ENCODE results near the gene NLK. TPM values are rescaled to one million over a fixed set of nuclear protein-coding genes. Genes with fewer than 3 reads are reported as not detected.

Gene NLK
- total and polyA plus RNA-seq, 4 donors, result 7.1 to 27.0 (median 12.1) TPM

- 93 to 98% methylated on average over 1 of the region's 1 CpG for WGBS, 2 donors
- no peak for TF ChIP-seq CTCF (IDR thresholded peaks at IDR 0.05; ENCODE audit: control extremely low read depth, extremely low read depth)
Observed at GRCh38 chr17:28128779-28129178, 86.3 kb downstream of the NLK start.

GRCh38 chr17:28130472-28130871, 88.0 kb downstream of the NLK start:
- no peaks in the 10 kb centered on the region for H3K9me3 ChIP-seq (ENCODE audit: control insufficient read depth in 4 of 4, insufficient read depth in 3 of 4, low read length in 3 of 4)
- DNase-seq (no peak), ATAC-seq (ENCODE audit: insufficient read depth, low FRiP score) (no peak)
- no peaks in the 10 kb centered on the region for H3K27me3 ChIP-seq (ENCODE audit: control insufficient read depth in 3 of 3, insufficient read depth in 3 of 3, low read length in 2 of 3)
- H3K9ac ChIP-seq (ENCODE audit: insufficient read depth in 1 of 2, low read length in 2 of 2), result no peak overlapping the region
- no peak overlapping the region for H3K27ac ChIP-seq (ENCODE audit: low read depth in 1 of 2, low read length in 1 of 2)
- peaks cover 0 to 5% (median 0%) of the 10 kb centered on the region in 5 donors for H3K4me1 ChIP-seq (ENCODE audit: control insufficient read depth in 5 of 5, insufficient read depth in 5 of 5, low read length in 5 of 5)
- no peak for TF ChIP-seq CTCF (IDR thresholded peaks at IDR 0.05; ENCODE audit: control extremely low read depth, extremely low read depth)
- 68 to 80% methylated on average over 2 of the region's 2 CpGs for WGBS, 2 donors
- peaks cover 0 to 22% (median 3%) of the 10 kb centered on the region in 4 donors for H3K36me3 ChIP-seq (ENCODE audit: control insufficient read depth in 4 of 4, insufficient read depth in 4 of 4, low read length in 4 of 4)
- H3K4me3 ChIP-seq, result no peak overlapping the region

More at GRCh38 chr17:28128779-28129178, 86.3 kb downstream of the NLK start:
- ATAC-seq (ENCODE audit: insufficient read depth, low FRiP score), result no peak
- Histone ChIP-seq H3K9ac (ENCODE audit: insufficient read depth in 1 of 2, low read length in 2 of 2) (no peak overlapping the region), H3K27me3 (ENCODE audit: control insufficient read depth in 3 of 3, insufficient read depth in 3 of 3, low read length in 2 of 3) (no peaks in the 10 kb centered on the region), H3K36me3 (ENCODE audit: control insufficient read depth in 4 of 4, insufficient read depth in 4 of 4, low read length in 4 of 4) (peaks cover 0 to 20% (median 4%) of the 10 kb centered on the region in 4 donors), H3K4me1 (ENCODE audit: control insufficient read depth in 5 of 5, insufficient read depth in 5 of 5, low read length in 5 of 5) (peaks cover 0 to 5% (median 0%) of the 10 kb centered on the region in 5 donors), H3K9me3 (ENCODE audit: control insufficient read depth in 4 of 4, insufficient read depth in 3 of 4, low read length in 3 of 4) (no peaks in the 10 kb centered on the region), H3K4me3 (no peak overlapping the region), H3K27ac (ENCODE audit: low read depth in 1 of 2, low read length in 1 of 2) (no peak overlapping the region)
- no peak for DNase-seq

- no peak for ATAC-seq (ENCODE audit: insufficient read depth, low FRiP score)
- 71 to 81% methylated on average over 4 of the region's 4 CpGs for WGBS, 2 donors
- Histone ChIP-seq H3K27ac (ENCODE audit: low read depth in 1 of 2, low read length in 1 of 2) (no peak overlapping the region), H3K4me3 (no peak overlapping the region), H3K36me3 (ENCODE audit: control insufficient read depth in 4 of 4, insufficient read depth in 4 of 4, low read length in 4 of 4) (peaks cover 0 to 17% (median 4%) of the 10 kb centered on the region in 4 donors), H3K9ac (ENCODE audit: insufficient read depth in 1 of 2, low read length in 2 of 2) (no peak overlapping the region), H3K9me3 (ENCODE audit: control insufficient read depth in 4 of 4, insufficient read depth in 3 of 4, low read length in 3 of 4) (no peaks in the 10 kb centered on the region), H3K27me3 (ENCODE audit: control insufficient read depth in 3 of 3, insufficient read depth in 3 of 3, low read length in 2 of 3) (no peaks in the 10 kb centered on the region), H3K4me1 (ENCODE audit: control insufficient read depth in 5 of 5, insufficient read depth in 5 of 5, low read length in 5 of 5) (peaks cover 0 to 5% (median 0%) of the 10 kb centered on the region in 5 donors)
- peak in 2 of 3 donors; percentile 55 to 58 for DNase-seq
- no peak for TF ChIP-seq CTCF (IDR thresholded peaks at IDR 0.05; ENCODE audit: control extremely low read depth, extremely low read depth)
Observed at GRCh38 chr17:28131599-28131998, 89.1 kb downstream of the NLK start.

DNA sequence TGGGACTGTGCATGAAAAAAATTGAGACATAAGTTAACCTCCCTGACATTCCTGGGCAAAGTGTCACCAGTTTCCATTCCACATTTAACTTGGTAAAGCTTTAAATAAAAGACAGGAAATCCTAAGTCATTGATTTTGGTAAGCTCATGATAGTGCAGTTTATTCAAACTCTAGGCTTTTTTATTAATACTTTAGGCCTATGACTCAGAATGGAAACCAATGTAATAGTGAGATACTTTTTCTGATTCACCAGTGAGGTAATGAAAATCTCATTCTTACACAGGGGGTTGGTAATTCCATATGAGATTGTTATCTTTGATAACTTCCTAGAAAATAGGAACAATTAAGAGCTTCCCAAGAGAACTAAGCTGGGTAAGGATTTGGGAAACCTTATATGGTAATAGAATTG, 91.1 kb downstream of the NLK start:
- ATAC-seq (ENCODE audit: insufficient read depth, low FRiP score) (no peak), DNase-seq (no peak)
- peaks cover 0 to 10% (median 5%) of the 10 kb centered on the region in 4 donors for H3K36me3 ChIP-seq (ENCODE audit: control insufficient read depth in 4 of 4, insufficient read depth in 4 of 4, low read length in 4 of 4)
- no peaks in the 10 kb centered on the region for H3K9me3 ChIP-seq (ENCODE audit: control insufficient read depth in 4 of 4, insufficient read depth in 3 of 4, low read length in 3 of 4)
- no peak for TF ChIP-seq CTCF (IDR thresholded peaks at IDR 0.05; ENCODE audit: control extremely low read depth, extremely low read depth)
- no peaks in the 10 kb centered on the region for H3K27me3 ChIP-seq (ENCODE audit: control insufficient read depth in 3 of 3, insufficient read depth in 3 of 3, low read length in 2 of 3)
- no peak overlapping the region for H3K4me3 ChIP-seq
- H3K9ac ChIP-seq (ENCODE audit: insufficient read depth in 1 of 2, low read length in 2 of 2), result no peak overlapping the region
- peaks cover 0 to 5% (median 0%) of the 10 kb centered on the region in 5 donors for H3K4me1 ChIP-seq (ENCODE audit: control insufficient read depth in 5 of 5, insufficient read depth in 5 of 5, low read length in 5 of 5)
- no peak overlapping the region for H3K27ac ChIP-seq (ENCODE audit: low read depth in 1 of 2, low read length in 1 of 2)

All from lung (tissue), 12 donors.